NB4 (cell line): ENCODE measurements around the gene CSMD2.

Experiments
- DNase-seq: peaks from one replicate; pipeline ENCODE4 v3.0.0; 2010; ENCODE audit warnings: low read depth
- H3K4me3 ChIP-seq: one replicate; pipeline ENCODE4 v1.5.1; 2011; ENCODE audit warnings: mild to moderate bottlenecking, low read depth, low read length, moderate library complexity
- MYC ChIP-seq: IDR thresholded peaks from 2 replicates; pipeline ENCODE4 v1.6.1; 2011; ENCODE audit warnings: low read depth, low read length
- POLR2A ChIP-seq: IDR thresholded peaks from 2 replicates; pipeline ENCODE4 v1.6.1; 2011; ENCODE audit warnings: mild to moderate bottlenecking; ENCODE audit not compliant: insufficient read length; ENCODE audit errors: extremely low read depth
- TF ChIP-seq, protein P1 (sequence below): IDR thresholded peaks from 2 replicates; pipeline ENCODE4 v1.6.1; 2011; ENCODE audit warnings: low read depth, low read length
- TF ChIP-seq, protein P2 (sequence below): IDR thresholded peaks from one replicate; pipeline ENCODE4 v1.5.1; 2012; ENCODE audit warnings: low read depth, low read length

The CSMD2 gene

DNA sequence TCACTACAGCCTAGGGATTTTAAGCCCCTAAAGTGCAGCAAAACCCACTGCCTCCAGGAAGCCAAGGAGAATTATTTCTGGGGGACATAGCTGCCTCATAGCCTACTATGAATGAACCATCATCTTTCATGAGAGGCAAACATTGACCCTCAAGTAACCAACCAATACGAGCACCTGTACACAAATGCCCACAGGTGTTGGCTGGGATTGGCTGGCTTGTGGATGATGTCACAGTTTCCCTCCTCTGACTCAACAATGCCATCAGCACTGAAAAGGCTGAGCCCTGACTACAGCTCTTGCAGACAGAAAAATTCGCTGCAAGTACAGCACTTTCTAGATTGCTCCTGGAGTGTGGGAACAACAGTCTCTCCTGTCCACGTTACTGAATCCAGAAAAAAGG, 301.3 kb downstream of the CSMD2 start, which contains the start of gene HMGB4:
HMGB4 (plus strand) TSS at position 301 of the 400 bp plus-strand sequence. CDS start 113 bp downstream, outside the sequence.
- TF ChIP-seq POLR2A (no peak), MYC (no peak)
- DNase-seq: no peak
- no peak within 1 kb of the TSS for H3K4me3 ChIP-seq

DNA sequence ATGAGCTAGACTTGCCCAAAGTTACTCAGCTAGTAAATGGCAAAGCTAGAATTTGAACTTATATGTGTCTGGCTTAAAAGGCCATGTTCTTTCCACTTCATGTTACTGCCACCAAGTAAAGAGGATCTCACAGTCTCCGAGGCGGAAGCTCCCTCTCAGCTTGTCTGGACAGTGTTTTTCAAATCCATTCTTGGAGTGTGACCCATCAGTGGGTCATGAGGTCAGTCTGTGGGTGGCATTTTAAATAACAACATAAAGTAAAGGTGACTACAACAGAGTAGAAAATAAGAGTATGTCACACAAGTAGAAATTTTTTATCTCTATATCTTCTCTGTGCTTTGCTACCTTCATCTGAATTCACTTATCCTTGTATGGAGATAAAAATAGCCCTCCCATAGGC, 304.4 kb downstream of the CSMD2 start:
- H3K4me3 ChIP-seq: no peak overlapping the region
- no peak for TF ChIP-seq POLR2A
- TF ChIP-seq MYC: no peak
- TF ChIP-seq, protein P1, sequence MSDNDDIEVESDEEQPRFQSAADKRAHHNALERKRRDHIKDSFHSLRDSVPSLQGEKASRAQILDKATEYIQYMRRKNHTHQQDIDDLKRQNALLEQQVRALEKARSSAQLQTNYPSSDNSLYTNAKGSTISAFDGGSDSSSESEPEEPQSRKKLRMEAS: no peak
- TF ChIP-seq, protein P2, sequence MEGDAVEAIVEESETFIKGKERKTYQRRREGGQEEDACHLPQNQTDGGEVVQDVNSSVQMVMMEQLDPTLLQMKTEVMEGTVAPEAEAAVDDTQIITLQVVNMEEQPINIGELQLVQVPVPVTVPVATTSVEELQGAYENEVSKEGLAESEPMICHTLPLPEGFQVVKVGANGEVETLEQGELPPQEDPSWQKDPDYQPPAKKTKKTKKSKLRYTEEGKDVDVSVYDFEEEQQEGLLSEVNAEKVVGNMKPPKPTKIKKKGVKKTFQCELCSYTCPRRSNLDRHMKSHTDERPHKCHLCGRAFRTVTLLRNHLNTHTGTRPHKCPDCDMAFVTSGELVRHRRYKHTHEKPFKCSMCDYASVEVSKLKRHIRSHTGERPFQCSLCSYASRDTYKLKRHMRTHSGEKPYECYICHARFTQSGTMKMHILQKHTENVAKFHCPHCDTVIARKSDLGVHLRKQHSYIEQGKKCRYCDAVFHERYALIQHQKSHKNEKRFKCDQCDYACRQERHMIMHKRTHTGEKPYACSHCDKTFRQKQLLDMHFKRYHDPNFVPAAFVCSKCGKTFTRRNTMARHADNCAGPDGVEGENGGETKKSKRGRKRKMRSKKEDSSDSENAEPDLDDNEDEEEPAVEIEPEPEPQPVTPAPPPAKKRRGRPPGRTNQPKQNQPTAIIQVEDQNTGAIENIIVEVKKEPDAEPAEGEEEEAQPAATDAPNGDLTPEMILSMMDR: no peak
- no peak for DNase-seq

DNA sequence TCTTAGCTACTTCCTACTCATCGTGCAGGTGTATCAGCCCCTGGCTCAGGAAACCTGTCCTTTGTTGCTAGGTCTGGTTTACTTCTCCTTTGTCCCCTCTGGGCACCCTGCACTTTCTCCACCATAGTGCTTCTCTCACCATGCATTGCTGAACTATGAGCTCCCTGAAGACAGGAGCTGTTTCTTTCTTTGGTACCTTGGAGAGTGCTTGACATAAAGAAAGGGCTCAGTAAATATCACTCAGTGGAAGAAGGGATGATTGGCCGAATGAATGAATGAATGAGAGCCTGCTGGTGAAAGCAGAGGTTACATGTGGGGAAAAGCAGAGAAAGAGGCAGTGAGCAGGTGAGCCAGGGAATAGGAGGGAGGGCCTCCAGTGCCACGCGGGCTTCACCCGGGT, 310.9 kb downstream of the CSMD2 start:
- no peak for DNase-seq
- TF ChIP-seq, protein P1: no peak
- TF ChIP-seq POLR2A (no peak), MYC (no peak)
- TF ChIP-seq, protein P2: no peak
- H3K4me3 ChIP-seq: no peak overlapping the region

DNA sequence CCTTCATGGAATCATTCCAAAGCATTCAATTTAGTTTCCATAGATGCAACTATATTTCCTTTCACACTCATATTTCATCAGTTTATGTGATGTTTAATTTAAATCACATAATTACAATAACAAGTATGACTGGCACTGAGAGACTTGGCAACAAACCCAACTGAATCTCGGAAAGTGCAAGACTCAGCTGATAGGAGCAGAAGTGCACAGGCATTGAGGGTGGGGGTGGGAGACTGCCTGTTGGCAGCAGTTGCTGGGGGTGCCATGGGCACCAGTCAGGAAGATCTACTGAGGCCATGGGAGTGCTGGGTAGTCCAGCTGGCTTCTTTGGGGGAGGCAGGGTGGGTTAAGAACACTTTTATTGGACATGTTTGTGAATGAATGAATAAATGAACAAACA, 311.6 kb downstream of the CSMD2 start:
- DNase-seq: no peak
- no peak for TF ChIP-seq MYC
- TF ChIP-seq, protein P1: no peak
- TF ChIP-seq POLR2A: no peak
- TF ChIP-seq, protein P2: no peak
- H3K4me3 ChIP-seq: no peak overlapping the region

DNA sequence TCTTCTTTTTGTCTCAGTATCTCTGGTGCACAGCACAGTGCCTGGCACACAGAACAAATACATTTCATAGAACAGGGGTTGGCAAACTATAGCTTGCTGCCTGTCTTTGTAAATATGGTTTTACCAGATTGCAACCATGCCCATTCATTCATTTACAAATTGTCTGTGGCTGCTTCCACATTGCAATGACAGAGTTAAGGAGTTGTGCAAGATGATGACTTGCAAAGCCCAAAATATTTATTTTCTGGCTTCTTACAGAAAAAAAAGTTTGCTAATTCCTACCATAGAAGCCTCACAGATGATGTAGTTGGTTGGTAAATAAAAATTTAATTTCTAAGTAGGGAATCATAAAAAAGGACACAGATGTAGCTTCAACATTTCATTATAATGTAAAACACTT, 312.3 kb downstream of the CSMD2 start:
- H3K4me3 ChIP-seq: no peak overlapping the region
- TF ChIP-seq POLR2A: no peak
- TF ChIP-seq, protein P1: no peak
- TF ChIP-seq MYC: no peak
- TF ChIP-seq, protein P2: no peak
- DNase-seq: no peak

DNA sequence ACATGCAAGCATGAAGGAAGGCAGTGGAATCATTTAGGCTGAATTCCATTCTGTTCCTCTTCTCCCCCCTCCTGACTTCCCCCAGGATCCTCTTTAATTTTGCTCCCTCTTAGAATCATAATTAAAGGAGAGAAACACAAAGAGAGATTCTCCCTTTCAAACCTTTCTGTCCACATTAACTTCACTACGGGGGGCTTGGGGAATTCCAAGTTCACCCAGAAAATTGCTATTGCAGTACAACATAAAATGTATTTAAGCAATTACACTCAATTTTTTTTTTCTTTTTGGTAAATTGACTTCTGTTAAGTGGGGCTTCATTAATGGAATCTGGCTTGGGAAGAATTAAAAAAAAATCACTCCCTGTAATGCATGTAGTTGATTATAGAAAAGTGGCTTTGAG, 314.5 kb downstream of the CSMD2 start:
- TF ChIP-seq MYC: no peak
- TF ChIP-seq POLR2A: no peak
- TF ChIP-seq, protein P1: no peak
- TF ChIP-seq, protein P2: no peak
- no peak for DNase-seq

More for the DNA sequence above, 314.5 kb downstream of the CSMD2 start:
- no peak overlapping the region for H3K4me3 ChIP-seq
